HL-60 (cell line): ENCODE results near the gene KAT14.
A peak's percentile ranks its signal among the peaks of the same experiment; 100 is the strongest.

ENCODE experiments used
- DNase-seq, 2 experiments: peaks; one replicate each; pipeline ENCODE4 v3.0.0-alpha.2; 2010 to 2020; ENCODE audit warnings: low read depth in 1 of 2, low spot score in 1 of 2
- H3K27ac ChIP-seq: fragments of 250-450 bp; sonication (Bioruptor Pico); replicated peaks from 2 replicates; pipeline ENCODE4 v1.5.1; 2020; ENCODE audit warnings: mild to moderate bottlenecking, moderate library complexity
- H3K27me3 ChIP-seq: fragments of 250-450 bp; sonication (Bioruptor Pico); 2 replicates; pipeline ENCODE4 v1.5.1; 2021; ENCODE audit warnings: mild to moderate bottlenecking, moderate library complexity; ENCODE audit not compliant: insufficient read depth, poor library complexity, severe bottlenecking
- H3K4me3 ChIP-seq: replicated peaks from 2 replicates; pipeline ENCODE4 v1.5.1; 2011; ENCODE audit warnings: mild to moderate bottlenecking, control low read depth, low read length; ENCODE audit not compliant: insufficient read depth
- CTCF ChIP-seq: IDR thresholded peaks from one replicate; pipeline ENCODE4 v1.5.1; 2011; ENCODE audit warnings: low read length, control low read depth, inconsistent platforms; ENCODE audit not compliant: insufficient read depth
- GABPA ChIP-seq: IDR thresholded peaks from 2 replicates; pipeline ENCODE4 v1.6.1; 2012; ENCODE audit warnings: low read depth
- POLR2AphosphoS5 ChIP-seq: IDR thresholded peaks from 2 replicates; pipeline ENCODE4 v1.6.1; 2012; ENCODE audit warnings: low read depth
- REST ChIP-seq: IDR thresholded peaks from 2 replicates; pipeline ENCODE4 v1.6.1; 2012; ENCODE audit warnings: low read depth; ENCODE audit not compliant: insufficient replicate concordance
- SPI1 ChIP-seq: IDR thresholded peaks from 2 replicates; pipeline ENCODE4 v1.6.1; 2012; ENCODE audit warnings: low read depth, mild to moderate bottlenecking, borderline replicate concordance

The KAT14 gene

DNA sequence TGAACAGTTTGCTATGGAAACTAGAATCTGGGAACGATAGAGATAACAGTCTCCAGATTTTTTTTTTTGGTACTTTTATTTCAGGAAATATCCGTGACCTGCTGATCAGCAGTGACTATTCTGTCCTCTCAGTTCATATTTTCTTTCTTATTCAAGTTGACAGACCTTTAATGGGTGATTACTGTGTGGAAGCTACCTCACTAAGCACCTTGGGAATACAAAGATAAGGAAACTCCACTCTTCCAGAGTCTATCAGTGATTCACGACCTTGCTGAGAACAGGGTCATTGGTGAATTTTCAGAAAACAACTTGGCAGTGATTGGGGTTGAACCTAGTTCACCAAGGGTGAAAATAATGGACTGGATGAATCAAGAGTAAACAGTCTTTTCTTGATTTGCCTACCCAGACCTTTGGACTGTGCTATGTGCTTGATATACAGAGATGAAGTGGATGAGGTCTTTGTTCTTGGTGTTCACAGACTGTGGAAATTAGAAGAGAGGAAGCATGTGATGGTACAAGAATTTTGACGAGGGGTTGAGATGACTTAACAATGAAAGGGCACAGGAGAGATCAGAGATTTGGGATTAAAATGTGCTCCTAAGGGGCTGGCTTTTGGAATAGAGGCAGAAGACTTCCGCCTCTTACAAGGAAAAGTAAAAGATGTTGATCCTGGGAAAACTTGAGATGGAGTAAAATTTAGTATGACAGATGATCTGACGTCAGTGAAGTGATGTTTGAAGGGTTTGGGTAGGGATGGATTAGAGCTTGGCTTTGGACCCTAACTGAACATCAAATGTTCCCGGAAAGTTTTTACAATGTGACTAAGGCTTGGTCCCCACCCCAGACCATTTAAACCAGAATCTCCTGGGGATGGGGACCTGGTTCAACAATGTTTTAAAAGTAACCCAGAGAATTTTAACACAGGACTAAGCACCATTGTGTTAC is 1.2 kb downstream of the KAT14 start:
- Histone ChIP-seq H3K27me3 (no peaks in the 10 kb centered on the region), H3K4me3 (peak overlapping the region; percentile 75), H3K27ac (peak overlapping the region; percentile 96)
- TF ChIP-seq CTCF (no peak), GABPA (no peak), POLR2AphosphoS5 (no peak), SPI1 (no peak), REST (no peak)
- no peak for DNase-seq

GRCh38 chr20:18139832-18140231 is 2.2 kb downstream of the KAT14 start:
- TF ChIP-seq SPI1 = no peak
- no peak for TF ChIP-seq CTCF
- no peak for TF ChIP-seq GABPA
- no peak for TF ChIP-seq POLR2AphosphoS5
- TF ChIP-seq REST = no peak
- no peaks in the 10 kb centered on the region for H3K27me3 ChIP-seq
- H3K27ac ChIP-seq = no peak overlapping the region
- DNase-seq = no peak
- no peak overlapping the region for H3K4me3 ChIP-seq

DNA sequence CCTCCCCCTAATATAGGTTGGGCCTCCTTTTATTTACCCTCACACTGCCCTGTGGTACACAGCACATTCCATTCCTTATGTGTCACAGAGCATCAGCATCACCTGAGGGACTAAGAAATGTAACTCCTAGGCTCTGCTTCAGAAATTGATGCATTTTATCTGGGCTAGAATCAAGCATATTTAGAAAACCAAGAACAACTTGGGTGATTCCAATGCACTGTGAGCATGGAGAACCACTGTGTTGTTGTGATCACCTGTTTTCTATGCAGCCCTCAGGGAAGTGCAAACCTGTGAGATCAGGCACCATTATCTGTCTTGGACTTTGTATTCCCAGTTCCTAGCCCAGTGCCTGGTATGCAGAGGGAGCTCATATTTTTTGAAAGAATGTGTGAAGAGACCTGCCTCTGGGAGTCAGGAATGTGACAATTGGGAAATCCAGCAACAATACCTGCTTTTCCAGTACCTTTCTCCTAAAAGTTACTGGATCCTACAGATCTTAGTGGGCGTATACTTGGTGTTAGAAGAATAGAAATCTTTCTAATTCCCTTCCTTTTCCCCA is 7.0 kb downstream of the KAT14 start:
- no peak for TF ChIP-seq CTCF
- no peak for TF ChIP-seq REST
- TF ChIP-seq POLR2AphosphoS5 = no peak
- TF ChIP-seq GABPA = no peak
- TF ChIP-seq SPI1 = no peak
- H3K27ac ChIP-seq = no peak overlapping the region
- no peak for DNase-seq

More for the DNA sequence above, 7.0 kb downstream of the KAT14 start:
- Histone ChIP-seq H3K4me3 (no peak overlapping the region), H3K27me3 (no peaks in the 10 kb centered on the region)
